GM12878 (cell line): ENCODE data around the gene RFT1. TPM values are rescaled to one million over a fixed set of nuclear protein-coding genes. Genes with fewer than 3 reads are reported as not detected.

ENCODE experiments used
- BCLAF1 ChIP-seq: fragments of 450-650 bp; IDR thresholded peaks from 2 replicates; pipeline ENCODE4 v1.6.1; 2017; ENCODE audit warnings: antibody characterized with exemption, mild to moderate bottlenecking, moderate library complexity
- CBX5 ChIP-seq: sonication (generic); IDR thresholded peaks from 2 replicates; pipeline ENCODE4 v1.6.1; 2016; ENCODE audit warnings: low read depth, moderate library complexity, mild to moderate bottlenecking, inconsistent platforms
- CHD2 ChIP-seq: IDR thresholded peaks from 2 replicates; pipeline ENCODE4 v1.6.1; 2011; ENCODE audit warnings: low read depth, low read length, improper control_type of control experiment, borderline replicate concordance
- HCFC1 ChIP-seq: fragments of 150-350 bp; IDR thresholded peaks from 2 replicates; pipeline ENCODE4 v1.6.1; 2014; ENCODE audit warnings: low read length
- HDGF ChIP-seq: fragments of 450-650 bp; IDR thresholded peaks from 2 replicates; pipeline ENCODE4 v1.6.1; 2016; ENCODE audit warnings: antibody characterized with exemption
- IKZF2 ChIP-seq, 2 experiments: fragments of 450-650 bp; IDR thresholded peaks; 2 replicates each; pipeline ENCODE4 v1.6.1; 2017; ENCODE audit warnings: mild to moderate bottlenecking in 2 of 2, moderate library complexity in 2 of 2
- MYC ChIP-seq: IDR thresholded peaks from 2 replicates; pipeline ENCODE4 v1.6.1; 2011; ENCODE audit warnings: mild to moderate bottlenecking, low read length, moderate library complexity, inconsistent platforms; ENCODE audit not compliant: insufficient read depth, insufficient replicate concordance, insufficient read length, severe bottlenecking
- NFIC ChIP-seq: IDR thresholded peaks from 2 replicates; pipeline ENCODE4 v1.6.1; 2012; ENCODE audit warnings: low read depth, mild to moderate bottlenecking, inconsistent platforms, low read length, moderate library complexity
- PBX3 ChIP-seq: IDR thresholded peaks from 2 replicates; pipeline ENCODE4 v1.6.1; 2011; ENCODE audit warnings: mild to moderate bottlenecking, low read depth, low read length, moderate library complexity; ENCODE audit not compliant: insufficient replicate concordance
- PKNOX1 ChIP-seq: fragments of 450-650 bp; IDR thresholded peaks from 2 replicates; pipeline ENCODE4 v1.6.1; 2016; ENCODE audit warnings: mild to moderate bottlenecking
- PRDM15 ChIP-seq: fragments of 450-650 bp; formaldehyde crosslinking; IDR thresholded peaks from 2 replicates; pipeline ENCODE4 v1.4.0; 2020; ENCODE audit warnings: mild to moderate bottlenecking, moderate library complexity
- RAD21 ChIP-seq: IDR thresholded peaks from 2 replicates; pipeline ENCODE4 v1.6.1; 2011; ENCODE audit warnings: mild to moderate bottlenecking, low read depth, low read length, moderate library complexity; ENCODE audit not compliant: insufficient read depth
- STAT1 ChIP-seq: fragments of 450-650 bp; conservative IDR thresholded peaks from 2 replicates; pipeline ENCODE4 v1.6.1; 2014; ENCODE audit warnings: antibody characterized with exemption, mild to moderate bottlenecking
- SUZ12 ChIP-seq: fragments of 200-600 bp; sonication (generic); IDR thresholded peaks from one replicate; pipeline ENCODE4 v1.6.1; 2018; ENCODE audit warnings: antibody characterized with exemption, mild to moderate bottlenecking; ENCODE audit not compliant: unreplicated experiment
- TARDBP ChIP-seq: IDR thresholded peaks from 2 replicates; pipeline ENCODE4 v1.6.1; 2016; ENCODE audit warnings: borderline replicate concordance
- ZBTB11 ChIP-seq: fragments of 450-650 bp; formaldehyde crosslinking; IDR thresholded peaks from 2 replicates; pipeline ENCODE4 v1.5.0; 2022; ENCODE audit warnings: mild to moderate bottlenecking, missing genetic modification characterization
- polyA plus RNA-seq, 11 experiments: library from polyadenylated mRNA; depleted of rRNA in 4 of 11; unstranded in 6 of 11; stranded (reverse) in 5 of 11; fragments of >200 nt; fragmentation: Nextera tagmentation in 4 of 11; fragmentation: Illumina TruSeq in 1 of 11; extraction: Ambion mirVana in 4 of 11; extraction: Trizol in 1 of 11; gene quantifications; 1 replicate in 1 of 11; 2 replicates in 10 of 11; pipeline versions ENCODE4 v1.2.1 to v1.2.3, GENCODE V29; 2011 to 2016; ENCODE audit warnings: inconsistent platforms in 2 of 11, missing spikeins in 2 of 11, low read depth in 1 of 11
- total RNA-seq, 4 experiments: library from RNA; depleted of rRNA in 3 of 4; stranded (reverse); fragments of >200 nt in 3 of 4; fragmentation: Illumina TruSeq in 1 of 4; extraction: Trizol in 1 of 4; gene quantifications; 2 replicates each; pipeline versions ENCODE4 v1.2.1 to v1.2.3, GENCODE V29; 2013 to 2021

RFT1 gene
- total and polyA plus RNA-seq, 10 of the 15 experiments (the other 5 are each of a cell fraction or from before 2014, with no cell fraction given), result 16.6 to 75.1 (median 34.5) TPM

GRCh38 chr3:53130179-53131061 is at the start of gene RFT1 (continued):
- TF ChIP-seq BCLAF1 (no peak), PBX3 (peak; percentile 92), HDGF (peak; percentile 55; the same call in 1 of the 2 replicates), MYC (peak; percentile 47), PRDM15 (CRISPR knock-in tag) (no peak), HCFC1 (peak; percentile 75), CBX5 (no peak), ZBTB11 (CRISPR knock-in tag) (no peak), IKZF2 (IDR thresholded peaks at IDR 0.05) (no peak), CHD2 (peak; percentile 74; the same call in 1 of the 2 replicates), STAT1 (peak; percentile 31; the same call in 1 of the 2 replicates), RAD21 (no peak), TARDBP (no peak), SUZ12 (no peak), PKNOX1 (peak; percentile 97), NFIC (no peak; the same call in 1 of the 2 replicates)
